ENCODE results near the gene TOX3. TPM values are rescaled to one million over a fixed set of nuclear protein-coding genes. Genes with fewer than 3 reads are reported as not detected.

TOX3 gene
- total and polyA plus RNA-seq, 2 of the 13 experiments (the other 11 are each of a cell fraction or from before 2014, with no cell fraction given), result 14.5 to 98.6 TPM

- TF ChIP-seq ZNF646 (CRISPR knock-in tag; IDR thresholded peaks at IDR 0.05) (peak; percentile 45; the same call in 1 of the 2 replicates), PRDM15 (CRISPR knock-in tag; IDR thresholded peaks at IDR 0.05) (no peak), ZNF543 (CRISPR knock-in tag; IDR thresholded peaks at IDR 0.05) (0 out of 2 replicates have a peak, but pooled peaks have one; percentile 28), FOXJ3 (CRISPR knock-in tag; IDR thresholded peaks at IDR 0.05; ENCODE audit: borderline replicate concordance) (peak; percentile 94; the same call in 1 of the 2 replicates), THAP11 (CRISPR knock-in tag; IDR thresholded peaks at IDR 0.05) (peak; percentile 76), HMGA1 (CRISPR knock-in tag; conservative IDR thresholded peaks at IDR 0.05) (no peak), PAXIP1 (CRISPR knock-in tag; conservative IDR thresholded peaks at IDR 0.05) (peak; percentile 99), NFIC (IDR thresholded peaks at IDR 0.05; ENCODE audit: low read length) (peak; percentile 98), BATF2 (CRISPR knock-in tag; IDR thresholded peaks at IDR 0.05) (no peak), ZNF33B (CRISPR knock-in tag; IDR thresholded peaks at IDR 0.05) (0 out of 2 replicates have a peak, but pooled peaks have one; percentile 67), ZNF264 (CRISPR knock-in tag; IDR thresholded peaks at IDR 0.05) (peak; percentile 14; the same call in 1 of the 2 replicates)
Measured at GRCh38 chr16:52492789-52493357, 54.1 kb downstream of the TOX3 start (continued).
